BJ (cell line): ENCODE measurements around the gene KANK2. TPM values are rescaled to one million over a fixed set of nuclear protein-coding genes. Genes with fewer than 3 reads are reported as not detected.

Experiments used
- CTCF ChIA-PET: fragments of 350-600 bp; formaldehyde crosslinking; extraction: SDS; loops from one replicate; lab custom pipeline; 2021; ENCODE audit warnings: antibody characterized with exemption, inconsistent platforms; lab: Yijun Ruan, JAX
- POLR2A ChIA-PET: fragments of 300-600 bp; sonication (Branson Sonifier 250); formaldehyde crosslinking; extraction: SDS; loops from one replicate; lab custom pipeline; 2021; ENCODE audit warnings: antibody characterized with exemption; lab: Charles Lee
- DNase-seq: peaks from one replicate; pipeline ENCODE4 v3.0.0-alpha.2; 2011; ENCODE audit warnings: low read depth
- H3K27me3 ChIP-seq: 2 replicates; pipeline ENCODE4 v1.6.0; 2011; ENCODE audit warnings: low read length; ENCODE audit not compliant: control insufficient read depth, insufficient read depth
- H3K36me3 ChIP-seq: 2 replicates; pipeline ENCODE4 v1.5.1; 2011; ENCODE audit warnings: low read length; ENCODE audit not compliant: control insufficient read depth, insufficient read depth
- H3K4me3 ChIP-seq: 2 replicates; pipeline ENCODE4 v1.5.1; 2011; ENCODE audit warnings: low read depth, mild to moderate bottlenecking, control low read depth, low read length
- CTCF ChIP-seq: IDR thresholded peaks from 2 replicates; pipeline ENCODE4 v1.5.1; 2011; ENCODE audit warnings: low read depth, mild to moderate bottlenecking, control low read depth, inconsistent platforms, low read length, moderate library complexity; ENCODE audit not compliant: insufficient read depth
- polyA plus RNA-seq: library from polyadenylated mRNA; depleted of rRNA; stranded (reverse); fragments of >200 nt; gene quantifications from 2 replicates; pipeline ENCODE4 v1.2.3, GENCODE V29; 2011

KANK2 gene
- polyA plus RNA-seq, 1 experiment = 176 TPM

- no peaks in the 10 kb centered on the region for H3K27me3 ChIP-seq
- ChIA-PET POLR2A (interaction anchor here (0.6 kb wide), 2 partner anchors 9 to 12 kb away, joined by 7 to 8 read pairs; no protein-coding TSS in a partner anchor), CTCF (interaction anchor here (0.8 to 1.4 kb wide), 2 partner anchors 26 to 39 kb away, joined by 3 to 6 read pairs; no protein-coding TSS in a partner anchor)
- H3K36me3 ChIP-seq = peaks cover 52% of the 10 kb centered on the region
- no peak overlapping the region for H3K4me3 ChIP-seq
- no peak for DNase-seq
- no peak for TF ChIP-seq CTCF
These were observed 19.8 kb downstream of the KANK2 start for GRCh38 chr19:11177592-11177991.

- peaks cover 55% of the 10 kb centered on the region for H3K36me3 ChIP-seq
- H3K27me3 ChIP-seq = no peaks in the 10 kb centered on the region
- POLR2A ChIA-PET = no interaction called here
- TF ChIP-seq CTCF = no peak
- no peak overlapping the region for H3K4me3 ChIP-seq
- CTCF ChIA-PET = interaction anchor here (1.4 kb wide), 1 partner anchor 38 kb away, joined by 3 read pairs; no protein-coding TSS in a partner anchor
- DNase-seq = no peak
These were observed 20.7 kb downstream of the KANK2 start for GRCh38 chr19:11176466-11177193.

GRCh38 chr19:11175920-11176319 lies 21.4 kb downstream of the KANK2 start:
- CTCF ChIA-PET = interaction anchor here (1.4 kb wide), 1 partner anchor 28 kb away, joined by 5 read pairs; no protein-coding TSS in a partner anchor
- Histone ChIP-seq H3K4me3 (no peak overlapping the region), H3K36me3 (peaks cover 56% of the 10 kb centered on the region), H3K27me3 (no peaks in the 10 kb centered on the region)
- POLR2A ChIA-PET = no interaction called here
- TF ChIP-seq CTCF = no peak
- DNase-seq = no peak

GRCh38 chr19:11174336-11174735 lies 23.0 kb downstream of the KANK2 start:
- ChIA-PET POLR2A (no interaction called here), CTCF (interaction anchor here (1.0 to 1.4 kb wide), 2 partner anchors 14 to 30 kb away, joined by 3 to 5 read pairs; no protein-coding TSS in a partner anchor)
- no peak for TF ChIP-seq CTCF
- peaks cover 60% of the 10 kb centered on the region for H3K36me3 ChIP-seq
- no peak for DNase-seq
- no peak overlapping the region for H3K4me3 ChIP-seq
- H3K27me3 ChIP-seq = no peaks in the 10 kb centered on the region

GRCh38 chr19:11173516-11174155 lies 23.7 kb downstream of the KANK2 start:
- DNase-seq = no peak
- Histone ChIP-seq H3K27me3 (no peaks in the 10 kb centered on the region), H3K36me3 (peaks cover 56% of the 10 kb centered on the region), H3K4me3 (no peak overlapping the region)
- ChIA-PET POLR2A (no interaction called here), CTCF (no interaction called here)
- TF ChIP-seq CTCF = no peak
